Endothelial cell of umbilical vein (primary cell): Measurements from ENCODE around the gene ITPRIPL1. TPM values are rescaled to one million over a fixed set of nuclear protein-coding genes. Genes with fewer than 3 reads are reported as not detected.

ENCODE experiments used
- BruUV-seq: library from RNA; stranded (reverse); fragments of 400-500 nt; replicated peaks from 2 replicates; lab custom pipeline; 2021; lab: Mats Ljungman, UMichigan
- CTCF ChIA-PET: fragments of 300-600, 350-600 bp; sonication (Branson Sonifier 250); formaldehyde crosslinking; loops from one replicate; lab custom pipeline; 2021; ENCODE audit warnings: antibody characterized with exemption, inconsistent platforms; lab: Charles Lee
- POLR2A ChIA-PET: fragments of 300-600, 350-600 bp; sonication (Branson Sonifier 250); formaldehyde crosslinking; loops from one replicate; lab custom pipeline; 2021; ENCODE audit warnings: antibody characterized with exemption, inconsistent platforms; lab: Charles Lee
- DNase-seq: peaks from one replicate; pipeline ENCODE4 v3.0.0-alpha.2; 2011; ENCODE audit warnings: low read depth, low spot score
- FAIRE-seq: peaks from 2 replicates; lab custom pipeline; 2011; peaks lifted over from hg19 to GRCh38; lab: Jason Lieb, UNC
- H2AFZ ChIP-seq: 2 replicates; pipeline ENCODE4 v1.6.0; 2012; ENCODE audit warnings: low read depth, low read length, control low read depth, inconsistent platforms
- H3K27ac ChIP-seq: 2 replicates; pipeline ENCODE4 v1.5.1; 2011; ENCODE audit warnings: low read depth, mild to moderate bottlenecking, control low read depth, low read length, moderate library complexity; ENCODE audit not compliant: insufficient read depth
- H3K27me3 ChIP-seq, 2 experiments: 2 replicates each; pipeline versions ENCODE4 v1.6.0 to v1.6.1; 2011; ENCODE audit warnings: low read length in 2 of 2, mixed read lengths in 1 of 2; ENCODE audit not compliant: control insufficient read depth in 2 of 2, insufficient read depth in 2 of 2
- H3K36me3 ChIP-seq, 2 experiments: 2 replicates in 1 of 2; 3 replicates in 1 of 2; pipeline ENCODE4 v1.5.1; 2011; ENCODE audit warnings: low read length in 2 of 2, mild to moderate bottlenecking in 1 of 2, moderate library complexity in 1 of 2; ENCODE audit not compliant: control insufficient read depth in 2 of 2, insufficient read depth in 2 of 2; ENCODE audit errors: extremely low read depth in 1 of 2
- H3K4me1 ChIP-seq: 3 replicates; pipeline ENCODE4 v1.5.1; 2011; ENCODE audit warnings: mild to moderate bottlenecking, low read length; ENCODE audit not compliant: control insufficient read depth, insufficient read depth; ENCODE audit errors: extremely low read depth
- H3K4me2 ChIP-seq: 2 replicates; pipeline ENCODE4 v1.6.1; 2011; ENCODE audit warnings: low read length, control low read depth, mixed read lengths; ENCODE audit not compliant: insufficient read depth
- H3K4me3 ChIP-seq, 3 experiments: fragments of 200-600 bp in 1 of 3; sonication (generic), shearing (Covaris generic) in 1 of 3; replicated peaks in 1 of 3; 2 replicates each; pipeline ENCODE4 v1.5.1; 2011 to 2016; ENCODE audit warnings: control low read depth in 3 of 3, low read length in 3 of 3, mild to moderate bottlenecking in 2 of 3, inconsistent platforms in 1 of 3, low read depth in 1 of 3, moderate library complexity in 1 of 3; ENCODE audit not compliant: insufficient read depth in 1 of 3
- H3K79me2 ChIP-seq: 2 replicates; pipeline ENCODE4 v1.6.0; 2012; ENCODE audit warnings: low read length, inconsistent platforms; ENCODE audit not compliant: control insufficient read depth, insufficient read depth
- H3K9ac ChIP-seq: replicated peaks from 2 replicates; pipeline ENCODE3; 2011; ENCODE audit warnings: low read length, control low read depth; ENCODE audit not compliant: insufficient read depth; ENCODE audit errors: extremely low read depth
- H3K9me1 ChIP-seq: replicated peaks from 3 replicates; pipeline ENCODE4 v1.6.0; 2011; ENCODE audit warnings: mild to moderate bottlenecking, low read length; ENCODE audit not compliant: control insufficient read depth, insufficient read depth; ENCODE audit errors: extremely low read depth
- H3K9me3 ChIP-seq: replicated peaks from 2 replicates; pipeline ENCODE4 v1.5.1; 2012; ENCODE audit warnings: low read length, inconsistent platforms; ENCODE audit not compliant: control insufficient read depth, insufficient read depth
- H4K20me1 ChIP-seq: replicated peaks from 2 replicates; pipeline ENCODE3; 2011; ENCODE audit warnings: mild to moderate bottlenecking, low read length; ENCODE audit not compliant: control insufficient read depth, insufficient read depth; ENCODE audit errors: extremely low read depth
- FOS ChIP-seq: IDR thresholded peaks from 2 replicates; pipeline ENCODE4 v1.6.1; 2011; ENCODE audit warnings: mild to moderate bottlenecking, low read length, moderate library complexity, borderline replicate concordance; ENCODE audit not compliant: insufficient read depth
- POLR2A ChIP-seq: IDR thresholded peaks from 2 replicates; pipeline ENCODE4 v1.6.1; 2012; ENCODE audit warnings: low read depth, mild to moderate bottlenecking, control low read depth, low read length
- POLR2AphosphoS5 ChIP-seq: IDR thresholded peaks from 2 replicates; pipeline ENCODE4 v1.6.1; 2012; ENCODE audit warnings: low read depth, mild to moderate bottlenecking, control low read depth, low read length, moderate library complexity; ENCODE audit not compliant: insufficient read depth
- dilution Hi-C: fragments of 300-500 bp; cut with MboI; formaldehyde crosslinking; loops from one replicate; pipeline ENCODE4 v1.15.0; 2019; ENCODE audit warnings: low sequenced_read_pairs; ENCODE audit not compliant: extremely low pct_ligation_motif_present
- intact Hi-C: fragments of 100-400 bp; cut with micrococcal nuclease; formaldehyde crosslinking; loops from one replicate; pipeline ENCODE4 v1.10.0; 2022
- polyA plus RNA-seq, 4 experiments: library from polyadenylated mRNA; depleted of rRNA in 3 of 4; stranded (reverse) in 3 of 4; unstranded in 1 of 4; fragments of >200 nt; gene quantifications; 2 replicates each; pipeline versions ENCODE4 v1.2.1 to v1.2.3, GENCODE V29; 2011 to 2012; ENCODE audit warnings: missing spikeins in 1 of 4
- total RNA-seq: library from RNA; stranded (reverse); gene quantifications from 2 replicates; pipeline ENCODE4 v1.2.3, GENCODE V29; 2021
- TF ChIP-seq, protein P1 (sequence below): IDR thresholded peaks from 2 replicates; pipeline ENCODE4 v1.6.1; 2011; ENCODE audit not compliant: insufficient read depth, insufficient read length
- TF ChIP-seq, protein P2 (sequence below), 2 donors: IDR thresholded peaks; 1 replicate in 1 of 2; 2 replicates in 1 of 2; pipeline ENCODE4 v1.5.1; 2011; ENCODE audit warnings: low read length in 2 of 2, mild to moderate bottlenecking in 2 of 2, moderate library complexity in 2 of 2, control low read depth in 1 of 2, inconsistent platforms in 1 of 2, low read depth in 1 of 2; ENCODE audit not compliant: insufficient read depth in 1 of 2; ENCODE audit errors: extremely low read depth in 1 of 2

The ITPRIPL1 gene
- total and polyA plus RNA-seq, 2 donors (not counting 3 experiments of a cell fraction or from before 2014, with no cell fraction given), result 2.6 to 5.8 TPM

DNA sequence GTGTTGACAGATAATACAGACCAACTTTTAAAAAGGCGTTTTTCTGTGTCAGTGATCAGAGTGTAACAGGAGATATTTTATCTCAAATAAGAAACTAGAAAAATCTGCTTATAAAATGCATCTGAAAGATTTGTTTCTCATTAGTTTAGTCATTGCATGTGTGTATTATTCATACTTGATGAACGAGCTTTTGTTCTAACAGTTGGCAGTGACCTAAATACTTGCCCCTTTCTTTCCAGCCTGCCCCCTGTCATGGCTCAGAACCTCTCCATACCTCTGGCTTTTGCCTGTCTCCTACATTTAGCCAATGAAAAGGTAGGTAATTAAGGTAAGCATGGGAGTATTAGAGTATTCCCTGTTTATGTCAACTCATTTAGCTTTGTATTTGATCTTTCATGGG lies 44.1 kb downstream of the ITPRIPL1 start:
- no peak overlapping the region for H3K27ac ChIP-seq
- no peak overlapping the region for H3K4me3 ChIP-seq
- DNase-seq (no peak), FAIRE-seq (no peak)
- dilution Hi-C loops (no loop called here), intact Hi-C loops (no loop called here)
- CTCF ChIA-PET, result no interaction called here
- no peaks in the 10 kb centered on the region for H3K9me1 ChIP-seq
- H3K27me3 ChIP-seq, result no peaks in the 10 kb centered on the region
- BruUV-seq, result no TSS peak
- H3K36me3 ChIP-seq, result peaks cover 5 to 16% of the 10 kb centered on the region in 2 experiments
- no peaks in the 10 kb centered on the region for H4K20me1 ChIP-seq
- POLR2A ChIA-PET, result no interaction called here
- no peak overlapping the region for H3K4me2 ChIP-seq
- TF ChIP-seq, protein P1, sequence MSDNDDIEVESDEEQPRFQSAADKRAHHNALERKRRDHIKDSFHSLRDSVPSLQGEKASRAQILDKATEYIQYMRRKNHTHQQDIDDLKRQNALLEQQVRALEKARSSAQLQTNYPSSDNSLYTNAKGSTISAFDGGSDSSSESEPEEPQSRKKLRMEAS, result no peak
- TF ChIP-seq, protein P2, sequence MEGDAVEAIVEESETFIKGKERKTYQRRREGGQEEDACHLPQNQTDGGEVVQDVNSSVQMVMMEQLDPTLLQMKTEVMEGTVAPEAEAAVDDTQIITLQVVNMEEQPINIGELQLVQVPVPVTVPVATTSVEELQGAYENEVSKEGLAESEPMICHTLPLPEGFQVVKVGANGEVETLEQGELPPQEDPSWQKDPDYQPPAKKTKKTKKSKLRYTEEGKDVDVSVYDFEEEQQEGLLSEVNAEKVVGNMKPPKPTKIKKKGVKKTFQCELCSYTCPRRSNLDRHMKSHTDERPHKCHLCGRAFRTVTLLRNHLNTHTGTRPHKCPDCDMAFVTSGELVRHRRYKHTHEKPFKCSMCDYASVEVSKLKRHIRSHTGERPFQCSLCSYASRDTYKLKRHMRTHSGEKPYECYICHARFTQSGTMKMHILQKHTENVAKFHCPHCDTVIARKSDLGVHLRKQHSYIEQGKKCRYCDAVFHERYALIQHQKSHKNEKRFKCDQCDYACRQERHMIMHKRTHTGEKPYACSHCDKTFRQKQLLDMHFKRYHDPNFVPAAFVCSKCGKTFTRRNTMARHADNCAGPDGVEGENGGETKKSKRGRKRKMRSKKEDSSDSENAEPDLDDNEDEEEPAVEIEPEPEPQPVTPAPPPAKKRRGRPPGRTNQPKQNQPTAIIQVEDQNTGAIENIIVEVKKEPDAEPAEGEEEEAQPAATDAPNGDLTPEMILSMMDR (IDR thresholded peaks at IDR 0.05; ENCODE audit: extremely low read depth in 1 of 2, insufficient read depth in 1 of 2, low read depth in 1 of 2, low read length in 2 of 2), result no peak
- no peak overlapping the region for H2AFZ ChIP-seq
- H3K4me1 ChIP-seq, result no peaks in the 10 kb centered on the region
- no peaks in the 10 kb centered on the region for H3K79me2 ChIP-seq
- no peak overlapping the region for H3K9ac ChIP-seq
- H3K9me3 ChIP-seq, result no peaks in the 10 kb centered on the region

DNA sequence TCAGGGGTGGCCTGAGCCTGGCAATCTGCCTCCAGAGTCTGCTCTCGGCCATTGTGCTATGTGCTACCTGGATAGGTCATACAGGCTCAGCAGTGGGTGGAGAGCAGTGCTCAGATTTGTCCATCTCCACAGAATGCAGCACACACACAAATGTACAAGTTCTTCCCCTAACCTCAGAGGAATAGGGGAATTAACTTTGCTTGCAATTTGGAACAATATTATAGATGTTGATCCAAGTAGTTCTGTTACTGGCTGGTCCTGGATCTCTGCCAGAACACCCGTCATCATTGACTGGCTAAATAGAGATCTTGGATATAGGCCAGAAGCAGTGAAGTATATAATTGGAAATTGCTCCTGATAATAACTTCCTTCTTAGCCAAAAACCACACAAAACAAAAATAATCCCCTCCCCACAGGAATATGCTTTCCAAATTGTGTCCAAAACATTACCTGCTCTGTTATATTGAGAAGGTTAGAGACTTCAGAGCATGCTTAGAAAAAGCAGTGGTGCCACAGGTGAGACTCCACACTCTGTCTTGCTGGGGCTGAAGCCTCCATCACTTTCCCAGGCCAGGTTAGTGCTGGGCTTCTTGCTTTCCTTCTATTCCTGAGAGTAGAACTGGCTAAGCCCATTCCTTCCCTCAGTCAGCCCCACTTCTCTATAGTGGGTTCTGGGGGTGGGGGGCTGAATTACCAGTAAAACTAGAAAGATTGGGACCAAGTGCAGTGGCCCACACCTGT lies 49.3 kb downstream of the ITPRIPL1 start:
- H3K27me3 ChIP-seq, result no peaks in the 10 kb centered on the region
- no peak overlapping the region for H2AFZ ChIP-seq
- no peak overlapping the region for H3K27ac ChIP-seq
- dilution Hi-C loops, result no loop called here
- intact Hi-C loops, result no loop called here
- no peaks in the 10 kb centered on the region for H3K79me2 ChIP-seq
- no peaks in the 10 kb centered on the region for H4K20me1 ChIP-seq
- H3K36me3 ChIP-seq, result peaks cover 4 to 5% of the 10 kb centered on the region in 2 experiments
- FAIRE-seq (peak; percentile 46), DNase-seq (peak; percentile 79)
- ChIA-PET POLR2A (no interaction called here), CTCF (no interaction called here)
- no peaks in the 10 kb centered on the region for H3K9me1 ChIP-seq
- TF ChIP-seq, protein P1, result no peak
- TF ChIP-seq FOS (peak; percentile 6), POLR2A (no peak), POLR2AphosphoS5 (no peak)
- no peaks in the 10 kb centered on the region for H3K9me3 ChIP-seq
- no peak overlapping the region for H3K9ac ChIP-seq
- no peaks in the 10 kb centered on the region for H3K4me1 ChIP-seq
- H3K4me2 ChIP-seq, result no peak overlapping the region
- no TSS peak for BruUV-seq
- H3K4me3 ChIP-seq, result no peak overlapping the region

Other genes starting within 250 kb of the ITPRIPL1 start
- gene ADRA2B, start 208.7 kb upstream of the ITPRIPL1 start, total RNA-seq, result not detected in 2 replicates
- 0.03 TPM in 1 of 2 replicates, not detected in the other for gene ADRA2B, start 208.7 kb upstream of the ITPRIPL1 start, polyA plus RNA-seq
- not detected in 2 replicates for gene ASTL, start 186.8 kb upstream of the ITPRIPL1 start, total RNA-seq
- gene ASTL, start 186.8 kb upstream of the ITPRIPL1 start, polyA plus RNA-seq, result not detected in 2 replicates
- 0.33 and 0.58 TPM in 2 replicates for gene DUSP2, start 179.9 kb upstream of the ITPRIPL1 start, total RNA-seq
- gene DUSP2, start 179.9 kb upstream of the ITPRIPL1 start, polyA plus RNA-seq, result 0.33 and 0.35 TPM in 2 replicates
- 107 and 132 TPM in 2 replicates for gene STARD7, start 116.5 kb upstream of the ITPRIPL1 start, total RNA-seq
- gene STARD7, start 116.5 kb upstream of the ITPRIPL1 start, polyA plus RNA-seq, result 48.5 and 61.2 TPM in 2 replicates
- 41.5 and 48.4 TPM in 2 replicates for gene TMEM127, start 59.3 kb upstream of the ITPRIPL1 start, total RNA-seq
- gene TMEM127, start 59.3 kb upstream of the ITPRIPL1 start, polyA plus RNA-seq, result 75.7 and 94.0 TPM in 2 replicates
- 64.3 and 70.7 TPM in 2 replicates for gene CIAO1, start 59.1 kb upstream of the ITPRIPL1 start, total RNA-seq
- gene CIAO1, start 59.1 kb upstream of the ITPRIPL1 start, polyA plus RNA-seq, result 119 and 120 TPM in 2 replicates
- gene SNRNP200, start 19.8 kb upstream of the ITPRIPL1 start, total RNA-seq, result 117 and 124 TPM in 2 replicates
- gene SNRNP200, start 19.8 kb upstream of the ITPRIPL1 start, polyA plus RNA-seq, result 142 and 155 TPM in 2 replicates
- gene NCAPH, start 10.4 kb downstream of the ITPRIPL1 start, total RNA-seq, result 34.6 and 36.6 TPM in 2 replicates
- 20.6 and 21.9 TPM in 2 replicates for gene NCAPH, start 10.4 kb downstream of the ITPRIPL1 start, polyA plus RNA-seq
- gene NEURL3, start 180.0 kb downstream of the ITPRIPL1 start, total RNA-seq, result not detected in 2 replicates
- 0.08 TPM in 1 of 2 replicates, not detected in the other for gene NEURL3, start 180.0 kb downstream of the ITPRIPL1 start, polyA plus RNA-seq
- gene ARID5A, start 211.4 kb downstream of the ITPRIPL1 start, total RNA-seq, result 24.7 and 29.0 TPM in 2 replicates
- 18.0 and 24.0 TPM in 2 replicates for gene ARID5A, start 211.4 kb downstream of the ITPRIPL1 start, polyA plus RNA-seq